NCI-H226 (cell line): ENCODE results near the gene TNFAIP3.
A peak's percentile ranks its signal among the peaks of the same experiment; 100 is the strongest.
"Not testable (repeated sequence)": the region's sequence is repeated elsewhere in the genome, so short reads cannot be mapped to it uniquely, and the experiment has no call there.

Source experiments
- DNase-seq: peaks from one replicate; pipeline ENCODE4 v3.0.0-alpha.2; 2015

TNFAIP3 gene

DNA sequence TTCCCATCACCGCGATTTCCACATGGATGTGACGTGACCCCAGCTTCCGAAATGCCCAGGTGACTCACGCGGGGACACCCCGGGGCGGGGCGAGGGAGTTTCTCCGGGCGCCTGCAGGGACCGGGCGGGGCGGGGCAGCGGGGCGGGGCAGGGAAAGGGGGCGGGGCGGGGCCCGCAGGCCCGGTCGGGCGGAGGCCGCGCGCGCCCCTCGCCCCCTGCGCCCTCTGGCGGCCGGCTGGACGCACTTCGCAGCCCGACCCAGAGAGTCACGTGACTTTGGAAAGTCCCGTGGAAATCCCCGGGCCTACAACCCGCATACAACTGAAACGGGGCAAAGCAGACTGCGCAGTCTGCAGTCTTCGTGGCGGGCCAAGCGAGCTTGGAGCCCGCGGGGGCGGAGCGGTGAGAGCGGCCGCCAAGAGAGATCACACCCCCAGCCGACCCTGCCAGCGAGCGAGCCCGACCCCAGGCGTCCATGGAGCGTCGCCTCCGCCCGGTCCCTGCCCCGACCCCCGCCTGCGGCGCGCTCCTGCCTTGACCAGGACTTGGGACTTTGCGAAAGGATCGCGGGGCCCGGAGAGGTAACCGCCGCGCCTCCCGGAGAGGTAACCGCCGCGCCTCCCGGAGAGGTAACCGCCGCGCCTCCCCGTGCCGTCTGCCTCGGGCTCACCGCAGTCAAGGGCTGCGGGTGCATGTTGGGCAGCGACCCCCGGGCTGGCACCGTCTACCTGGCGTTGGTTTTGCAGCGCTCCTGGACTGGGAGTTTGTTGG lies at the start of gene TNFAIP3:
Gene TNFAIP3 (plus strand): TSS at position 346 of the 771 bp plus-strand sequence. CDS start 3,969 bp downstream, outside the sequence.
- DNase-seq = peak; percentile 91

- DNase-seq = no peak
Observed at GRCh38 chr6:137818440-137818839, 48.6 kb upstream of the TNFAIP3 start.

GRCh38 chr6:137819740-137820139 lies 47.3 kb upstream of the TNFAIP3 start:
- DNase-seq = no peak

DNA sequence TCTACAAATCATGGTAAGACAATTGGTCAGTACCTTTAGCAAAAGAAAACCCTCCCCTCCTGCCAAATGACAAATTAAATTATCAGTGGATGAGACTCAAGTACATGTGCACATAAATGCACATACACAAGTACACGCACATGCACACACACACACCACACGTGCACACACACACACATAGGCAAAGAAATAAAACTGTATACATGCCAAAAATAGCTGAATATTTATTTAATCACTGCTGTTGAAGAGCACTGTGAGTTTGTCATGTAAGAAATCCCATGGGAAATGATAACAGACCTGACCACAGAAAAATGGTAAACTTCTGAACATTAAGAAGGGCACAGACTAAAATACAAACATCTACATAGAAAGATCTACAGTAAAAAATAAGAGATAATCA lies 46.6 kb upstream of the TNFAIP3 start:
- no peak for DNase-seq

- DNase-seq = peak; percentile 49
Observed at GRCh38 chr6:137820952-137821351, 46.1 kb upstream of the TNFAIP3 start.

GRCh38 chr6:137821491-137821890 lies 45.6 kb upstream of the TNFAIP3 start:
- no peak for DNase-seq

DNA sequence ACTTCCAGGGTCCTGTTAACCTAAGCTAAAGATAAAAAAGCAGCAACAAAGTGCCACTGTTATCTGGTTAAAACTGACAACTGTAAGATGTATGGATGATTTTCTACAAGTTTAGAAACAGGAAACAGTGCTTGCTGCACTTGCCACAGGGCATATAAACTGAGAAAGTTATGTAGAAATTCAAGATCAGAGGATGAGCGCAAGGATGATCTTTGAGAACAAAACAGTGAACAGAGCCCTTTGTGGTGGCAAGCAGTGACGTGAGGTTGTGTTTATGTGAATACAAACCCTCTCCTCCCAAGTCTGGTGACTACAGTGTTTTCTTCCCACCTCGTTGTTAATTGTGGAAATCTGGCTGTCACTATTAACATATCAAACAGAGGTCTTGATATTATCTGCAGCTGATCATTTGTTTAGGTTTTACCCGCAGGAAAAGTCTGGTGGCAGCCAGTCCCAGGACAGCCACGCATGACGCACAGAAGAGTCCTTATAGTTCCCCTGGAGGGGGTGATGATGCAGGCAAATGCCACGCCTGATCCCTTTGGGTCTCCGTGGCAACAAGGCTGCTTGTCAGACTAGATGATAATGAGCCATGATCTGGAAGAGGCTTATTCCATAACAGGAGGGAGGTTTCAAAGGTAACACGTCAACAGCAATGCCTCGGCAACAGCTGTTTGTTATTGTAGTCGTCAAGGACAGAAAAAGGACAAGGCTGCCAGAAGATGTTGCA lies 43.1 kb upstream of the TNFAIP3 start:
- peak; percentile 40 for DNase-seq

- no peak for DNase-seq
Observed at GRCh38 chr6:137824556-137824879, 42.5 kb upstream of the TNFAIP3 start.

GRCh38 chr6:137824896-137825295 lies 42.2 kb upstream of the TNFAIP3 start:
- no peak for DNase-seq

- DNase-seq = peak; percentile 33
Observed at GRCh38 chr6:137827411-137827940, 39.6 kb upstream of the TNFAIP3 start.

- no peak for DNase-seq
Observed at GRCh38 chr6:137827977-137828810, 38.9 kb upstream of the TNFAIP3 start.

DNA sequence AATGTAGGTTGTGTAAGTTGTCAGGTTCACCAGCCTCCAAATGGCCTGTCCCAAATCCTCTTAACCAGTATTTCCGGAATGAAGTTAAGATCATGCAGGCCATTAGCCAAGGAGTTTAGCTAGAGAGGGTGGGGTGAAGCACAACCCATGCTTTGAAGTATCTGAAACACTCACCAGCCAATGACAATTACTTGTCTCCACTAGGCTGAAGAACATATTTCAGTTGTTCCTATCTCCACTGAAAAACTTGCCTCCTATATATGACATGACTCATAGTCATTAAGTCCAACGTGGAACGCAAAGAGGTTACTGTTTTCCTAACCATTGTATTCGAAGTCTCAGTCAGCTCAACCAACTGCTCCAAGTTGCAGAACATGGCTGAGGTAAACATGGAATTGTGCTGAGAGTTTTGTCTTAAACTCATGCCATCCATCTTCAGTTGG lies 37.4 kb upstream of the TNFAIP3 start:
- DNase-seq = no peak

DNA sequence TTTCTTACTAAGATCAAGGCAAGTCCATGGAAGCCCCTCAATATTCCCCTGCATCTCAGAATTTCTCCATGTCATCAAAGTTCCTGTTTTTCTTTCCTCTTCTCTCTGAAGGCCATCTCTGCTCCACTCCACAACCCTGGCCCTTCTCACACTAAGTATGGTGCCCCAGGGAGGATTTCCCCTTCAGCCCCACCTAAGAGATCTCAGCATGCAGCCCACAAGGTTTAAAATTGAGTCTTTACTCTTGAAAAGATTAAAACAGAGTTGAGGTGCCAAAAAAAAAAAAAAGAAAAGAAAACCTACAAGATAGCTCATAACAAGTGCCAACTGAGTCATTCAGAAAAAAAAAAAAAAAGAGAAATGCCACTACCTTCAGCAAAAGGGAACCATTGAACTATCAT lies 36.5 kb upstream of the TNFAIP3 start:
- peak; percentile 25 for DNase-seq

DNA sequence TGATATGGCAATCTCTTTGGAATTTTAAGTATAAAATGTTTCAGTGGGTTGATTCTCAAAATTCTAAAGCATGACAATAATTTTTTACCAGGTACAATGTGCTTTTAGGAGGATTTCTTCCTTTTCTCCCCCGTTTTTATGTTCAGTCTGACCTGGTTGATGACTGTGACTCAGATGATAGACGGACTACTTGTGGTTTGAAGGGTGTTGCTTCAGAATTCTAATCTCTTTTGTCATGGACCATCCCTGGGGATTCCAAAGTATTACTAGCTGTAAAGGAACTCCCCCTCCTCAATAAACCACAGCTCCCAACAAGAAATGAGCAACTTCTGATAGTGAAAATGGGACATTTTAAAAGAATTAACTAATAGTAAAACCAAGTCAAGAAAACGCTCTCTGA lies 34.9 kb upstream of the TNFAIP3 start:
- peak; percentile 90 for DNase-seq

DNA sequence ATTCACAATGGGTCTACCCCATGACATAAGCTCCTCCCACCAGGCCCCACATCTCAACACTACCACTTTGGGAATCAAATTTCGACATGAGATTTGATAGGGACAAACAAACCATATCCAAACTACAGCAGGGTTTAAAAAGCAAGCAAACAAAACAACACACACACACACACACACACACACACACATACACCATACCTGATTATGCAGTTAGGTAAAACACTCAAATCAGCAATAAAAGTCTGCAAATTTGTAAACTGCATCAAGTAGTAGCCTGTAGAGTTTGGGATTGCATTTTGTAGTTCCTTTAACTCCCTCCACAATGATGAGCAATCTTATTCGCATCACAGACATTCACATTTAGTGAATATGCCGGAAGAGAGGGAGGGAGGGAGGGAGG lies 32.6 kb upstream of the TNFAIP3 start:
- no peak for DNase-seq

- no peak for DNase-seq
Observed at GRCh38 chr6:137836788-137837187, 30.3 kb upstream of the TNFAIP3 start.

GRCh38 chr6:137838090-137838489 lies 29.0 kb upstream of the TNFAIP3 start:
- not testable (repeated sequence) for DNase-seq

- DNase-seq = not testable (repeated sequence)
Observed at GRCh38 chr6:137838597-137838996, 28.5 kb upstream of the TNFAIP3 start.

GRCh38 chr6:137839076-137839475 lies 28.0 kb upstream of the TNFAIP3 start:
- no peak for DNase-seq

DNA sequence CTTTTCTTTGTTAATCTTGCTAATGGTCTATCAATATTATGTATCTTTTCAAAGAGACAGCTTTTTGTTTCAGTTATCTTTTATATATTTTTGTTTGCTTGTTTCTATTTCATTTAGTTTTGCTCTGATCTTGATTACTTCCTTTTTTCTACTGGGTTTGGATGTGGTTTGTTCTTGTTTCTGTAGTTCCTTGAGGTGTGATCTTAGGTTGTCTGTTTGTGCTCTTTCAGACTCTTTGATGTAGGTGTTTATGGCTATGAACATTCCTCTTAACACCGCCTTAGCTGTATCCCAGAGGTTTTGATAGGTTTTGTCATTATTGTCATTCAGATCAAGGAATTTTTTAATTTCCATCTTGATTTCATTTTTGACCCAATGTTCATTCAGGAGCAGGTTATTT lies 26.8 kb upstream of the TNFAIP3 start:
- DNase-seq = no peak

GRCh38 chr6:137843211-137843610 lies 23.8 kb upstream of the TNFAIP3 start:
- DNase-seq = no peak

DNA sequence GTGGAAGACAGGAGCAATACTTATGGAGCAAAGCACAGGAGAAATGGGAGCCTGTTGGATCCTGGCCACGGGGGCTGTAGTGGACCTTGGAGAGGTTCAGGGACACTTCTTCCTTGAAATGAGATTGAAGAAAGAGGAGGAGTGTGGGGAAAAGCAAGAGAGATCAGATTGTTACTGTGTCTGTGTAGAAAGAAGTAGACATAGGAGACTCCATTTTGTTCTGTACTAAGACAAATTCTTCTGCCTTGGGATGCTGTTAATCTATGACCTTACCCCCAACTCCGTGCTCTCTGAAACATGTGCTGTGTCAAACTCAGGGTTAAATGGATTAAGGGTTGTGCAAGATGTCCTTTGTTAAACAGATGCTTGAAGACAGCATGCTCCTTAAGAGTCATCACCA lies 22.7 kb upstream of the TNFAIP3 start:
- not testable (repeated sequence) for DNase-seq

- not testable (repeated sequence) for DNase-seq
Observed at GRCh38 chr6:137844773-137845172, 22.3 kb upstream of the TNFAIP3 start.
